Measurements from ENCODE around the gene HINT3. TPM values are rescaled to one million over a fixed set of nuclear protein-coding genes. Genes with fewer than 3 reads are reported as not detected.
A peak's percentile ranks its signal among the peaks of the same experiment; 100 is the strongest.

Gene HINT3
- total RNA-seq, 1 donor from 2014 or later, result 17.5 TPM

DNA sequence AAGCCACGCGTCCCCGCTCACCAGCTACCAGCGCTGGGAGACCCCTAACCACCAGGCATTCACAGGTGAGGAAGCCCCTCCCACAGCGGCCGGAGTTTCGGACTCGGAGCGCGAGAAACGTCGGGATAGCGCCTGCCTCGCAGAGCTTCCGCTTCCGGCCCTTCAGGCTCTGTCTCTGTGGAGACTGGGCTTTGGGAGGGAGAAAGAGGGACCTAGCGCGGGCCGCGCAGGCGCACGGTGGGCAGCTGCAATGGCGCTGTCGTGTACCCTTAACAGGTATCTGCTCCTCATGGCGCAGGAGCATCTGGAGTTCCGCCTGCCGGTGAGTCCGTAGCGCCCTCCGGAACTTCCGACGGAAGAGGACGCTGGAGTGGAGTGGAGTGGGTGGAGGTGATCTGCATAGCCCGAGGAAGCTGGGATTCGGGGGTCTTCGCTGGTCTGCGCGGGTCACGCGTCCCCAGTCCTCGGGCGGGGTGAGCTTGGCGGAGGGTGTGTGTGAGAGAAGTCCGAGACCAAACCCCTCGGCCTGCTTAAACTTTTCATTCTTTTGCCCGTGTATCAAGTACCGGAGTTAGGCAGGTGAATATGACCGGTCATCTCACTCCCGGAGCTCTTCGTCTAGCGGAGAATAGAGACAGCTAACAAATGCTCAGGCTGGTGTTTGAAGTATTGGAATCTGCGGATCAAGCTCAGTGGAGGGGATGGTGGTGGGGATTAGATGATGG lies 29.9 kb downstream of the HINT3 start, which contains the start of gene TRMT11:
TSS of gene TRMT11 (plus strand) at position 240 of the 725 bp plus-strand sequence. CDS start at position 251, 11 bp downstream.
- H3K4me1 Mint-ChIP-seq, result peaks cover 2% of the 10 kb centered on the region

DNA sequence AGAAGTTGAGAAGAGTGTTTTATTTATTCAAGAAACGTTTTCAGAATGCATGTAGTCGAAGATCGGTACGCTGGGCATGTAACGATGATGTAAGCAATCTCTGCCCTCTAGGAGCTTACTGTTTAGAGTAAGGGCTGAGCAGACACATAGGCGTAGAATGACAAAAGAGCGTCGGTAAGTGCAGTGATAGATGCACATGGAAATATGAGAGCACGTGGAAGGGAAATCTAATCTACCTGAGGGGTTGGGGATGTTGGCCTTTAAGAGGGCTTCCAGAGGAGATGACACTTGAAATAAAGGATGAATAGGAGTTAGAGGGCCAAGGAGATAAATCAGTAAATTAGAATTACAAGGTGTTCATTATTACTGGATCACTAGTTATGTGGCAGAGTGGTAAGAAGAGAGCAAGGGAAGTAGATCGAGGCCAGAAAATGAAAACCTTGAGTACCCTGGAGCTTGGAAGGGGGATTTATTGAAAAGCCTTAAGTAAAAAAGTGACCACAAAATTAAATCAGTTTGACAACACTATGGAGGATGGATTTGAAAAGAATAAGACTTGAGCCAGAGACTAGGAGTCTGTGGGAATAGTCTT lies 30.6 kb downstream of the HINT3 start:
- no peaks in the 10 kb centered on the region for H3K9me3 Mint-ChIP-seq
- H3K27ac Mint-ChIP-seq, result no peak overlapping the region
- peaks cover 2% of the 10 kb centered on the region for H3K4me1 Mint-ChIP-seq
- no peak overlapping the region for H3K4me3 Mint-ChIP-seq
- H3K36me3 Mint-ChIP-seq, result no peaks in the 10 kb centered on the region
- no peak for DNase-seq (ENCODE audit: low spot score in 2 of 2, unreplicated experiment in 2 of 2)
- H3K27me3 Mint-ChIP-seq (ENCODE audit: low read depth), result no peaks in the 10 kb centered on the region
- TF ChIP-seq, protein P1, sequence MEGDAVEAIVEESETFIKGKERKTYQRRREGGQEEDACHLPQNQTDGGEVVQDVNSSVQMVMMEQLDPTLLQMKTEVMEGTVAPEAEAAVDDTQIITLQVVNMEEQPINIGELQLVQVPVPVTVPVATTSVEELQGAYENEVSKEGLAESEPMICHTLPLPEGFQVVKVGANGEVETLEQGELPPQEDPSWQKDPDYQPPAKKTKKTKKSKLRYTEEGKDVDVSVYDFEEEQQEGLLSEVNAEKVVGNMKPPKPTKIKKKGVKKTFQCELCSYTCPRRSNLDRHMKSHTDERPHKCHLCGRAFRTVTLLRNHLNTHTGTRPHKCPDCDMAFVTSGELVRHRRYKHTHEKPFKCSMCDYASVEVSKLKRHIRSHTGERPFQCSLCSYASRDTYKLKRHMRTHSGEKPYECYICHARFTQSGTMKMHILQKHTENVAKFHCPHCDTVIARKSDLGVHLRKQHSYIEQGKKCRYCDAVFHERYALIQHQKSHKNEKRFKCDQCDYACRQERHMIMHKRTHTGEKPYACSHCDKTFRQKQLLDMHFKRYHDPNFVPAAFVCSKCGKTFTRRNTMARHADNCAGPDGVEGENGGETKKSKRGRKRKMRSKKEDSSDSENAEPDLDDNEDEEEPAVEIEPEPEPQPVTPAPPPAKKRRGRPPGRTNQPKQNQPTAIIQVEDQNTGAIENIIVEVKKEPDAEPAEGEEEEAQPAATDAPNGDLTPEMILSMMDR (IDR thresholded peaks at IDR 0.05; ENCODE audit: unreplicated experiment), result no peak

More for the DNA sequence above, 29.9 kb downstream of the HINT3 start, which contains the start of gene TRMT11:
- Mint-ChIP-seq H3K4me3 (no peak within 1 kb of the TSS), H3K27me3 (ENCODE audit: low read depth) (no peaks in the 10 kb centered on the region), H3K36me3 (no peaks in the 10 kb centered on the region), H3K27ac (peak within 1 kb of the TSS; percentile 17), H3K9me3 (no peaks in the 10 kb centered on the region)
- peak; percentile 79 to 88 for DNase-seq (ENCODE audit: low spot score in 2 of 2, unreplicated experiment in 2 of 2)
- TF ChIP-seq, protein P1 (IDR thresholded peaks at IDR 0.05; ENCODE audit: unreplicated experiment), result no peak

DNA sequence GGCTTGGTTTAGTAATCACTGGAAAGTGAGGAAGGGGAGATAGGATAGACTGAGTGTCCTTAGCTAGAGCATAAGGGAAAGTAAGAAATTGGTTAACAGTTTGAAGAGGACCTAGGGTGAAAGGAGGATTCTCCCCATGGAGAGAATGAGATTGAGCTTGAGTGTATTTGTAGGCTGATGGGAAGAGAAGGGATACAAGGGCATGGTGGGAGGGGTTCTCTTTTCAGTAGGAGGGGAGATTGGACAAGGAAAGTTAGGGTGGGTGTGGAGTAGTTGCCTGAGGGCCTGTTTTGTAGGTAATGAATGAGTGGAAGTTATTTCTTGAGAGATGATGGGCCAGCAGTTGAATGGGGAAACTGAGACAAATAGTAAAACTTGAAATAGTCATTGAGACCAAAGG lies 31.7 kb downstream of the HINT3 start:
- TF ChIP-seq, protein P1 (IDR thresholded peaks at IDR 0.05; ENCODE audit: unreplicated experiment), result no peak
- Mint-ChIP-seq H3K27me3 (ENCODE audit: low read depth) (no peaks in the 10 kb centered on the region), H3K36me3 (no peaks in the 10 kb centered on the region), H3K4me3 (no peak overlapping the region), H3K9me3 (no peaks in the 10 kb centered on the region), H3K27ac (no peak overlapping the region), H3K4me1 (peaks cover 2% of the 10 kb centered on the region)
- no peak for DNase-seq (ENCODE audit: low spot score in 2 of 2, unreplicated experiment in 2 of 2)

DNA sequence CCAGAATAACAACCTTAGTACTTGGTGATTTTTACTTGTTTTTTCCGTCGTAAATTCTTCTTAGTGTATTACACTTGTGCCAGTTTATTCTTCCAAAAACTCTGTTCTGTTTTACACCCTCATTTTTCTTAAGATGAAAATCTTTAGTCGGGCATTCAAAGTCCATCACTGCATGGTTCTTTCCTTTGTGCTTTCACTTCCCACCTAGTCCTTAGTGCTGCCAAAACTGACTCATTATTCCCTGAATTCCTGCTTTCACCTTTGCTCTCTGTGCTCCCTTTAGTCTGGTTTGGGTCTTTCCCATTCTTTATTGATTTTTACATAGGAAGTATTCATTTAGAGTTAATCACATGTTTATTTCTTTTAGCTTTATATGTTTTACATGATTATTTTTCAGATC lies 33.1 kb downstream of the HINT3 start:
- no peaks in the 10 kb centered on the region for H3K4me1 Mint-ChIP-seq
- H3K9me3 Mint-ChIP-seq, result no peaks in the 10 kb centered on the region
- no peak for DNase-seq (ENCODE audit: low spot score in 2 of 2, unreplicated experiment in 2 of 2)
- no peaks in the 10 kb centered on the region for H3K27me3 Mint-ChIP-seq (ENCODE audit: low read depth)
- H3K36me3 Mint-ChIP-seq, result no peaks in the 10 kb centered on the region
- H3K4me3 Mint-ChIP-seq, result no peak overlapping the region
- H3K27ac Mint-ChIP-seq, result no peak overlapping the region
- TF ChIP-seq, protein P1 (IDR thresholded peaks at IDR 0.05; ENCODE audit: unreplicated experiment), result no peak

DNA sequence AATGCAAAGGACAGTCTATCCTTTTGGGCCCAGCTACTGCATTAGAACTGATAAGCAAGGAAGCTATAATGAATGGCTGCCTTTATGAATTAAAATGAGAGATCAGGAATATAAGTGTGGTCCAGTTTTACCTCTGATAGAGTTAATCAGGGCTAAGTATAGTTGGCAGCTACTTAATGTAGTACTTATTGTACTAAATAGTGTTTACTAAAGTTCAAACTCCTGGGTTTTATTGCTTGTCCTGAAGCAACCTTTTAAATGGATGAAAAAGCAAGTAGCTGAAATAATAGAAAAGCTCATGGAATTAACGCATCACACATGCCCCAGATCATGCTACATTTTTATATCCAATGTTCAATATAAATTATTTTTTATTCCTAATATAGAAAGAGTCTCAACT lies 35.1 kb downstream of the HINT3 start:
- TF ChIP-seq, protein P1 (IDR thresholded peaks at IDR 0.05; ENCODE audit: unreplicated experiment), result no peak
- H3K36me3 Mint-ChIP-seq, result no peaks in the 10 kb centered on the region
- H3K9me3 Mint-ChIP-seq, result no peaks in the 10 kb centered on the region
- H3K4me1 Mint-ChIP-seq, result peaks cover 3% of the 10 kb centered on the region
- DNase-seq (ENCODE audit: low spot score in 2 of 2, unreplicated experiment in 2 of 2), result no peak
- no peaks in the 10 kb centered on the region for H3K27me3 Mint-ChIP-seq (ENCODE audit: low read depth)
- H3K27ac Mint-ChIP-seq, result no peak overlapping the region
- no peak overlapping the region for H3K4me3 Mint-ChIP-seq
